Esophagus muscularis mucosa (tissue), 2 donors: ENCODE results near the gene SIRT2.

ENCODE experiments used
- POLR2A ChIP-seq: fragments of 450-650 bp; IDR thresholded peaks from one replicate; pipeline ENCODE4 v1.6.1; 2017; ENCODE audit warnings: antibody characterized with exemption, moderate library complexity, mild to moderate bottlenecking, low read depth
- POLR2AphosphoS5 ChIP-seq, 2 donors: sonication (generic); formaldehyde crosslinking; IDR thresholded peaks; one replicate each; pipeline ENCODE4 v1.6.1; 2017; ENCODE audit warnings: antibody characterized with exemption in 2 of 2

- TF ChIP-seq POLR2AphosphoS5 (IDR thresholded peaks at IDR 0.05) (peak in 1 of 2 donors; percentile 14), POLR2A (no peak)
Measured at GRCh38 chr19:38831142-38831605, 68.2 kb downstream of the SIRT2 start.
